HepG2 (cell line): ENCODE results near the gene TCP11L1. TPM values are rescaled to one million over a fixed set of nuclear protein-coding genes. Genes with fewer than 3 reads are reported as not detected.

ENCODE experiments used
- GTF3A ChIP-seq: sonication (generic); formaldehyde crosslinking; conservative IDR thresholded peaks from 2 replicates; pipeline ENCODE4 v1.4.0; 2020; ENCODE audit warnings: mild to moderate bottlenecking, missing genetic modification reagents
- MAFG ChIP-seq: sonication (generic); formaldehyde crosslinking; IDR thresholded peaks from 2 replicates; pipeline ENCODE4 v1.5.1; 2020; ENCODE audit warnings: mild to moderate bottlenecking, missing genetic modification reagents
- SETDB1 ChIP-seq: sonication (generic); formaldehyde crosslinking; IDR thresholded peaks from 2 replicates; pipeline ENCODE4 v1.5.1; 2020; ENCODE audit warnings: missing genetic modification reagents, mild to moderate bottlenecking, borderline replicate concordance
- SPEN ChIP-seq: sonication (generic); formaldehyde crosslinking; IDR thresholded peaks from 2 replicates; pipeline ENCODE4 v1.5.1; 2020; ENCODE audit warnings: low read depth, mild to moderate bottlenecking, missing genetic modification reagents
- SRY ChIP-seq: sonication (generic); formaldehyde crosslinking; IDR thresholded peaks from 2 replicates; pipeline ENCODE4 v1.8.0; 2022; ENCODE audit warnings: mild to moderate bottlenecking, missing genetic modification reagents
- ZBTB3 ChIP-seq: sonication (generic); formaldehyde crosslinking; IDR thresholded peaks from 2 replicates; pipeline ENCODE4 v1.4.0; 2020; ENCODE audit warnings: low read depth, mild to moderate bottlenecking, moderate library complexity, missing genetic modification reagents, borderline replicate concordance
- ZNF33A ChIP-seq: sonication (generic); formaldehyde crosslinking; IDR thresholded peaks from 2 replicates; pipeline ENCODE4 v1.5.1; 2020; ENCODE audit warnings: missing genetic modification reagents, mild to moderate bottlenecking, moderate library complexity, borderline replicate concordance
- ZNF430 ChIP-seq: sonication (generic); formaldehyde crosslinking; IDR thresholded peaks from 2 replicates; pipeline ENCODE4 v1.9.0; 2021; ENCODE audit warnings: mild to moderate bottlenecking, missing genetic modification reagents
- polyA plus RNA-seq, 8 experiments: library from polyadenylated mRNA; depleted of rRNA in 3 of 8; stranded (reverse) in 7 of 8; unstranded in 1 of 8; fragments of >200 nt; fragmentation: Illumina TruSeq in 4 of 8; extraction: Trizol in 4 of 8; gene quantifications; 2 replicates each; pipeline versions ENCODE4 v1.2.1 to v1.2.3, GENCODE V29; 2011 to 2016; ENCODE audit warnings: low read depth in 4 of 8, missing spikeins in 1 of 8, mixed read lengths in 1 of 8; ENCODE audit not compliant: insufficient read depth in 1 of 8
- total RNA-seq, 5 experiments: library from RNA; depleted of rRNA; stranded (reverse); fragments of >200 nt; fragmentation: Illumina TruSeq; extraction: Trizol; gene quantifications; 2 replicates each; pipeline ENCODE4 v1.2.3, GENCODE V29; 2016; ENCODE audit warnings: low read depth in 1 of 5
- TF ChIP-seq, protein P1 (sequence below): sonication (generic); formaldehyde crosslinking; IDR thresholded peaks from 2 replicates; pipeline ENCODE4 v1.9.0; 2021; ENCODE audit warnings: missing genetic modification reagents, borderline replicate concordance
- TF ChIP-seq, protein P2 (sequence below): sonication (generic); formaldehyde crosslinking; IDR thresholded peaks from 2 replicates; pipeline ENCODE4 v1.8.1; 2022; ENCODE audit warnings: mild to moderate bottlenecking, missing genetic modification reagents
- TF ChIP-seq, protein P3 (sequence below): sonication (generic); formaldehyde crosslinking; IDR thresholded peaks from 2 replicates; pipeline ENCODE4 v1.4.0; 2020; ENCODE audit warnings: missing genetic modification reagents, borderline replicate concordance
- TF ChIP-seq, protein P4 (sequence below): sonication (generic); formaldehyde crosslinking; IDR thresholded peaks from 2 replicates; pipeline ENCODE4 v1.4.0; 2020; ENCODE audit warnings: mild to moderate bottlenecking, missing genetic modification reagents
- TF ChIP-seq, protein P5 (sequence below): IDR thresholded peaks from 2 replicates; pipeline ENCODE4 v1.6.1; 2016; ENCODE audit warnings: control low read depth

TCP11L1 gene
- total and polyA plus RNA-seq, 2 of the 13 experiments (the other 11 are each of a cell fraction or from before 2014, with no cell fraction given) = 7.9 to 10.1 TPM

DNA sequence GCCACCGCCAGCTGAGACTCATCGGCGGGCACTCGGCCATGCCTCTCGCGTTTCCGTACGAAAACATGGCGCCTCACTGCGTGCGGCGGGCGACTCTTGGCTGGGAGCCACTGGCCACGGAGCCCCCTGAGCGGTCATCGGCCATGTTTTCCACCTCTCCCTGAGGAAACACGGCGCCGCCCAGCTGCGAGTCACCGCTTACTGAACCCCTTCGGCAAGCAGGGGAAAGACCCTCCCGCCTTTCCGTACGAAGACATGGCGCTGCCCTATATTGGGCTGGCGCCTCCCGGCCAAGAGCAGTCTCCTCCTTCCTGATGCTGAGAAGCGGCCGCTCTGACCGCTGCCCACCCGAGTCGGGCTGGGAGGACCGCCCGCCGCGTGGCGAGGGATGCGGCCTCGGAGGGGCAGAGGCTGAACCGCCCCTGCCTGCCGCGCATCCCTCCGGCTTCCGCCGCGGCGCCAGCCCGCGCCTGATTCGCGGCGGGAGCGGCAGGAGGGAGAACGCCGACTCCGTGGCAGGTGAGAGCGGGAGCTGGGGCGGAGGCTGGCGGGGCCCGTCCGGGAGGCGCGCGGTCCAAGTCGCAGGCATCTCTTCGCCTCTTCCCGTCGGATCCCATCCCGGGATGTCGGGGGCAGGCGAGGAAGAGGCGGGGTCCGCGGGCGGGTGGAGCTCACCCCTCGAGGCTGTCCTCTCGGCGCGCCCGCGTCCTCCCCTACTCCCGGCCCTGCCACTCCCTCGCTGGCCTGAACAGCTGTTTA is at the start of gene TCP11L1 (continued):
- no peak for TF ChIP-seq SRY (CRISPR knock-in tag)
- TF ChIP-seq MAFG (CRISPR knock-in tag) = no peak
- no peak; the same call in 1 of the 2 replicates for TF ChIP-seq SPEN
- TF ChIP-seq, protein P1, sequence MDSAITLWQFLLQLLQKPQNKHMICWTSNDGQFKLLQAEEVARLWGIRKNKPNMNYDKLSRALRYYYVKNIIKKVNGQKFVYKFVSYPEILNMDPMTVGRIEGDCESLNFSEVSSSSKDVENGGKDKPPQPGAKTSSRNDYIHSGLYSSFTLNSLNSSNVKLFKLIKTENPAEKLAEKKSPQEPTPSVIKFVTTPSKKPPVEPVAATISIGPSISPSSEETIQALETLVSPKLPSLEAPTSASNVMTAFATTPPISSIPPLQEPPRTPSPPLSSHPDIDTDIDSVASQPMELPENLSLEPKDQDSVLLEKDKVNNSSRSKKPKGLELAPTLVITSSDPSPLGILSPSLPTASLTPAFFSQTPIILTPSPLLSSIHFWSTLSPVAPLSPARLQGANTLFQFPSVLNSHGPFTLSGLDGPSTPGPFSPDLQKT (CRISPR knock-in tag) = no peak
- no peak for TF ChIP-seq ZBTB3 (CRISPR knock-in tag)
- TF ChIP-seq SETDB1 (CRISPR knock-in tag) = no peak
- TF ChIP-seq, protein P2, sequence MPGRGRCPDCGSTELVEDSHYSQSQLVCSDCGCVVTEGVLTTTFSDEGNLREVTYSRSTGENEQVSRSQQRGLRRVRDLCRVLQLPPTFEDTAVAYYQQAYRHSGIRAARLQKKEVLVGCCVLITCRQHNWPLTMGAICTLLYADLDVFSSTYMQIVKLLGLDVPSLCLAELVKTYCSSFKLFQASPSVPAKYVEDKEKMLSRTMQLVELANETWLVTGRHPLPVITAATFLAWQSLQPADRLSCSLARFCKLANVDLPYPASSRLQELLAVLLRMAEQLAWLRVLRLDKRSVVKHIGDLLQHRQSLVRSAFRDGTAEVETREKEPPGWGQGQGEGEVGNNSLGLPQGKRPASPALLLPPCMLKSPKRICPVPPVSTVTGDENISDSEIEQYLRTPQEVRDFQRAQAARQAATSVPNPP (CRISPR knock-in tag) = no peak; the same call in 1 of the 2 replicates
- TF ChIP-seq, protein P3, sequence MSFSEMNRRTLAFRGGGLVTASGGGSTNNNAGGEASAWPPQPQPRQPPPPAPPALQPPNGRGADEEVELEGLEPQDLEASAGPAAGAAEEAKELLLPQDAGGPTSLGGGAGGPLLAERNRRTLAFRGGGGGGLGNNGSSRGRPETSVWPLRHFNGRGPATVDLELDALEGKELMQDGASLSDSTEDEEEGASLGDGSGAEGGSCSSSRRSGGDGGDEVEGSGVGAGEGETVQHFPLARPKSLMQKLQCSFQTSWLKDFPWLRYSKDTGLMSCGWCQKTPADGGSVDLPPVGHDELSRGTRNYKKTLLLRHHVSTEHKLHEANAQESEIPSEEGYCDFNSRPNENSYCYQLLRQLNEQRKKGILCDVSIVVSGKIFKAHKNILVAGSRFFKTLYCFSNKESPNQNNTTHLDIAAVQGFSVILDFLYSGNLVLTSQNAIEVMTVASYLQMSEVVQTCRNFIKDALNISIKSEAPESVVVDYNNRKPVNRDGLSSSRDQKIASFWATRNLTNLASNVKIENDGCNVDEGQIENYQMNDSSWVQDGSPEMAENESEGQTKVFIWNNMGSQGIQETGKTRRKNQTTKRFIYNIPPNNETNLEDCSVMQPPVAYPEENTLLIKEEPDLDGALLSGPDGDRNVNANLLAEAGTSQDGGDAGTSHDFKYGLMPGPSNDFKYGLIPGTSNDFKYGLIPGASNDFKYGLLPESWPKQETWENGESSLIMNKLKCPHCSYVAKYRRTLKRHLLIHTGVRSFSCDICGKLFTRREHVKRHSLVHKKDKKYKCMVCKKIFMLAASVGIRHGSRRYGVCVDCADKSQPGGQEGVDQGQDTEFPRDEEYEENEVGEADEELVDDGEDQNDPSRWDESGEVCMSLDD = peak; percentile 59; the same call in 1 of the 2 replicates
- TF ChIP-seq, protein P4, sequence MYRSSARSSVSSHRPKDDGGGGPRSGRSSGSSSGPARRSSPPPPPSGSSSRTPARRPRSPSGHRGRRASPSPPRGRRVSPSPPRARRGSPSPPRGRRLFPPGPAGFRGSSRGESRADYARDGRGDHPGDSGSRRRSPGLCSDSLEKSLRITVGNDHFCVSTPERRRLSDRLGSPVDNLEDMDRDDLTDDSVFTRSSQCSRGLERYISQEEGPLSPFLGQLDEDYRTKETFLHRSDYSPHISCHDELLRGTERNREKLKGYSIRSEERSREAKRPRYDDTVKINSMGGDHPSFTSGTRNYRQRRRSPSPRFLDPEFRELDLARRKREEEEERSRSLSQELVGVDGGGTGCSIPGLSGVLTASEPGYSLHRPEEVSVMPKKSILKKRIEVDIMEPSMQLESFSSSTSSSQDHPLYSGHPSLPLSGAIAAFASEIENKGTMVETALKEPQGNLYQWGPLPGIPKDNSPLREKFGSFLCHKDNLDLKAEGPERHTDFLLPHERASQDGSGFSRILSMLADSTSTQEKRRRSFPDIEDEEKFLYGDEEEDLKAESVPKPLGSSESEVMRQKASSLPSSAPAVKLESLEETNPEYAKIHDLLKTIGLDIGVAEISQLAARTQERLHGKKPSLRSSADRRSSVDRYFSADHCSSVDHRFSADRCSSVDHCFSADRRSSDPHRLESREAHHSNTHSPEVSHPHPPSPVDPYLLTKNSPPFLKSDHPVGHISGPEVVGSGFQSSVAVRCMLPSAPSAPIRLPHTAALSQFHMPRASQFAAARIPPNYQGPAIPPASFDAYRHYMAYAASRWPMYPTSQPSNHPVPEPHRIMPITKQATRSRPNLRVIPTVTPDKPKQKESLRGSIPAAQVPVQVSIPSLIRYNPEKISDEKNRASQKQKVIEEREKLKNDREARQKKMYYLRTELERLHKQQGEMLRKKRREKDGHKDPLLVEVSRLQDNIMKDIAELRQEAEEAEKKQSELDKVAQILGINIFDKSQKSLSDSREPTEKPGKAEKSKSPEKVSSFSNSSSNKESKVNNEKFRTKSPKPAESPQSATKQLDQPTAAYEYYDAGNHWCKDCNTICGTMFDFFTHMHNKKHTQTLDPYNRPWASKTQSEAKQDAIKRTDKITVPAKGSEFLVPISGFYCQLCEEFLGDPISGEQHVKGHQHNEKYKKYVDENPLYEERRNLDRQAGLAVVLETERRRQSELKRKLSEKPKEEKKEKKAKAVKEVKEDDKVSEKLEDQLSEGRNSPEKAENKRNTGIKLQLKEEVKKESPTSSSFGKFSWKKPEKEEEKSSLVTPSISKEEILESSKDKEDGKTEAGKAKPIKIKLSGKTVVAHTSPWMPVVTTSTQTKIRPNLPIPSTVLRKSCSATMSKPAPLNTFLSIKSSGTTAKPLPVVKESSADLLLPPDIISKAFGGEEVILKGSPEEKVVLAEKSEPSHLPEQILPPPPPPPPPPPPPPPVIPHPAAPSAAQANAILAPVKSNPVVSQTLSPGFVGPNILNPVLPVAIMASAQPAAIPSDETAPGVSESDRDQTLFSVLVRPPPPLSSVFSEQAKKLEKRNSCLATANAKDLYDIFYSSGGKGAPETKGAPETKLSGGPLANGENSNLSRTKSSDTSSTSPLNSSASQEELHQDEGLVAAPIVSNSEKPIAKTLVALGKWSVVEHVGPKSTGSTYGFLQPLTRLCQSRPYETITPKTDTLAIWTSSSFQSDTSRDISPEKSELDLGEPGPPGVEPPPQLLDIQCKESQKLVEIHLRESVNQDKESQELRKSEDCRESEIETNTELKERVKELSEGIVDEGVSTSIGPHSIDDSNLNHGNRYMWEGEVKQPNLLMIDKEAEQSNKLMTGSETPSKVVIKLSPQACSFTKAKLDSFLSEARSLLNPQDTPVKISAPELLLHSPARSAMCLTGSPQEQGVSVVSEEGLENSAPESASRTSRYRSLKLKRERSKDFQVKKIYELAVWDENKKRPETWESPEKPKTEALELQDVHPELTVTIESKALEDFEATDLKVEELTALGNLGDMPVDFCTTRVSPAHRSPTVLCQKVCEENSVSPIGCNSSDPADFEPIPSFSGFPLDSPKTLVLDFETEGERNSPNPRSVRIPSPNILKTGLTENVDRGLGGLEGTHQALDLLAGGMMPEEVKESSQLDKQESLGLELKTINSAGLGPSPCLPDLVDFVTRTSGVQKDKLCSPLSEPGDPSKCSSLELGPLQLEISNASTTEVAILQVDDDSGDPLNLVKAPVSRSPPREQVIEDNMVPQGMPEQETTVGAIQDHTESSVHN (CRISPR knock-in tag) = 0 out of 2 replicates have a peak, but pooled peaks have one; percentile 24
- no peak for TF ChIP-seq GTF3A (CRISPR knock-in tag)
- peak; percentile 17; the same call in 1 of the 2 replicates for TF ChIP-seq ZNF430 (CRISPR knock-in tag)
- TF ChIP-seq, protein P5, sequence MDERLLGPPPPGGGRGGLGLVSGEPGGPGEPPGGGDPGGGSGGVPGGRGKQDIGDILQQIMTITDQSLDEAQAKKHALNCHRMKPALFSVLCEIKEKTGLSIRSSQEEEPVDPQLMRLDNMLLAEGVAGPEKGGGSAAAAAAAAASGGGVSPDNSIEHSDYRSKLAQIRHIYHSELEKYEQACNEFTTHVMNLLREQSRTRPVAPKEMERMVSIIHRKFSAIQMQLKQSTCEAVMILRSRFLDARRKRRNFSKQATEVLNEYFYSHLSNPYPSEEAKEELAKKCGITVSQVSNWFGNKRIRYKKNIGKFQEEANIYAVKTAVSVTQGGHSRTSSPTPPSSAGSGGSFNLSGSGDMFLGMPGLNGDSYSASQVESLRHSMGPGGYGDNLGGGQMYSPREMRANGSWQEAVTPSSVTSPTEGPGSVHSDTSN (CRISPR knock-in tag) = no peak
- TF ChIP-seq ZNF33A (CRISPR knock-in tag) = no peak
